AG10803 (cell line): ENCODE results near the gene RHBDF1.

ENCODE experiments used
- DNase-seq: peaks from one replicate; pipeline ENCODE4 v3.0.0; 2010; ENCODE audit warnings: low read depth
- H3K4me3 ChIP-seq: 2 replicates; pipeline ENCODE4 v1.5.1; 2011; ENCODE audit warnings: mild to moderate bottlenecking, low read length, control low read depth
- TF ChIP-seq, protein P1 (sequence below): conservative IDR thresholded peaks from 2 replicates; pipeline ENCODE4 v1.5.1; 2011; ENCODE audit warnings: mild to moderate bottlenecking, low read length, control low read depth, inconsistent platforms

The RHBDF1 gene

DNA sequence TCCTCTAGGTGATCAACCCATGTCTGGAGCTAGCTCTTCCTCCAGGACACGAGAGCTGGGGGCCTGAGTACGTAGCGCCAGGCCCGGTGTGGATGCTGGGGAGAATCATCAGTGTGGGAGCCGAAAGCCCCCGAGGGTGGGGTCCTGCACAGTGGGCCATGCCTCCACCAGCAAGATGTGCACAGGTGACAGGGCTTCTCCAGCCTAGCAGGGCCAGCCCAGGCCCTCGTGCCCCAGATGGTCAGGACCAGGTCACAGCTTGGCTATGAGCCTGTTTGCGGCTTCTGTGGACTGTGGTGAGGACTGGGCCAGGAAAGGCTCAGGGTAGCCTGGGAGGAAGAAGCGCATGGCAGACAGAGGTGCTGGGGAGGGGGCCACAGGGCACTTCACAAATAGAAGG lies 13.4 kb upstream of the RHBDF1 start:
- TF ChIP-seq, protein P1, sequence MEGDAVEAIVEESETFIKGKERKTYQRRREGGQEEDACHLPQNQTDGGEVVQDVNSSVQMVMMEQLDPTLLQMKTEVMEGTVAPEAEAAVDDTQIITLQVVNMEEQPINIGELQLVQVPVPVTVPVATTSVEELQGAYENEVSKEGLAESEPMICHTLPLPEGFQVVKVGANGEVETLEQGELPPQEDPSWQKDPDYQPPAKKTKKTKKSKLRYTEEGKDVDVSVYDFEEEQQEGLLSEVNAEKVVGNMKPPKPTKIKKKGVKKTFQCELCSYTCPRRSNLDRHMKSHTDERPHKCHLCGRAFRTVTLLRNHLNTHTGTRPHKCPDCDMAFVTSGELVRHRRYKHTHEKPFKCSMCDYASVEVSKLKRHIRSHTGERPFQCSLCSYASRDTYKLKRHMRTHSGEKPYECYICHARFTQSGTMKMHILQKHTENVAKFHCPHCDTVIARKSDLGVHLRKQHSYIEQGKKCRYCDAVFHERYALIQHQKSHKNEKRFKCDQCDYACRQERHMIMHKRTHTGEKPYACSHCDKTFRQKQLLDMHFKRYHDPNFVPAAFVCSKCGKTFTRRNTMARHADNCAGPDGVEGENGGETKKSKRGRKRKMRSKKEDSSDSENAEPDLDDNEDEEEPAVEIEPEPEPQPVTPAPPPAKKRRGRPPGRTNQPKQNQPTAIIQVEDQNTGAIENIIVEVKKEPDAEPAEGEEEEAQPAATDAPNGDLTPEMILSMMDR, result no peak
- H3K4me3 ChIP-seq, result no peak overlapping the region
- DNase-seq, result no peak

DNA sequence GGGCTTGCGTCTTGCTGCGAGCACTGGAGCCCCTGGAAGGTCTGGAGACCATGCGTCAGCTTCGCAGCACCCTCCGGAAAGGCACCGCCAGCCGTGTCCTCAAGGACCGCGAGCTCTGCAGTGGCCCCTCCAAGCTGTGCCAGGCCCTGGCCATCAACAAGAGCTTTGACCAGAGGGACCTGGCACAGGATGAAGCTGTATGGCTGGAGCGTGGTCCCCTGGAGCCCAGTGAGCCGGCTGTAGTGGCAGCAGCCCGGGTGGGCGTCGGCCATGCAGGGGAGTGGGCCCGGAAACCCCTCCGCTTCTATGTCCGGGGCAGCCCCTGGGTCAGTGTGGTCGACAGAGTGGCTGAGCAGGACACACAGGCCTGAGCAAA lies 13.0 kb upstream of the RHBDF1 start:
- DNase-seq, result no peak
- TF ChIP-seq, protein P1, result no peak
- no peak overlapping the region for H3K4me3 ChIP-seq

DNA sequence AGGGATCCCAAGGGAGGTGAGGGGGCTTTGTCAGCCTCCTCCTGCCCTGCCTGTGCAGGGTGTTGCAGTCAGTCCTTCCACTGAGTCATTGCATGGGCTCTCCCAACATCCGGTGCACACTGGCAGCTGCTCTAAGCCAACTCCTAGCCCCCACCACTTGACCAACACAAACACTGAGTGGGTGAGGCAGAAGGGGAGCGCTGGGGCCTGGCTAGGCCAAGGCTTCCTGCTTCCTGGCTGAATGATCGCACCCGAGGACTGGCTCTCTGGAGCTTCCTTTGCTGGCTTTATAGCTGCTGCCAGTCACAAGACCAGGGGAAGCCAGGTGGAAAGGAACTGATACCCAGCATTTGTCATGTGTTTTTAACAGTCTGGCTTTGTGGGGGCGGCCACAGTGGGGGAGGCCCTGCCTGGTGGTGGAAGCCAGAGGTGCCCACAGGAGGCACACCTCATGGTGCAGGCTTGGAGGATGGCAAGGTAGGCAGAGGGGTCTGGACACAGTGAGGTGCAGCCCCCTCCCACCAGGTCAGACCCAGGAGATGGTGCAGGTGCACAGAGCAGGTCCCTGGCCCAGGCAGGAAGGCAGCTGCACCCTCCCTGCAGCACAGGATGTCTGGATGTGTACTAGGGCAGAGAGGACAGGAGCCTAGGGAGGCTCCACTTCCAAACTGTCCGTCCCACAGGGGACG lies 12.4 kb upstream of the RHBDF1 start:
- peak; percentile 91 for DNase-seq
- H3K4me3 ChIP-seq, result no peak overlapping the region
- TF ChIP-seq, protein P1, result no peak

DNA sequence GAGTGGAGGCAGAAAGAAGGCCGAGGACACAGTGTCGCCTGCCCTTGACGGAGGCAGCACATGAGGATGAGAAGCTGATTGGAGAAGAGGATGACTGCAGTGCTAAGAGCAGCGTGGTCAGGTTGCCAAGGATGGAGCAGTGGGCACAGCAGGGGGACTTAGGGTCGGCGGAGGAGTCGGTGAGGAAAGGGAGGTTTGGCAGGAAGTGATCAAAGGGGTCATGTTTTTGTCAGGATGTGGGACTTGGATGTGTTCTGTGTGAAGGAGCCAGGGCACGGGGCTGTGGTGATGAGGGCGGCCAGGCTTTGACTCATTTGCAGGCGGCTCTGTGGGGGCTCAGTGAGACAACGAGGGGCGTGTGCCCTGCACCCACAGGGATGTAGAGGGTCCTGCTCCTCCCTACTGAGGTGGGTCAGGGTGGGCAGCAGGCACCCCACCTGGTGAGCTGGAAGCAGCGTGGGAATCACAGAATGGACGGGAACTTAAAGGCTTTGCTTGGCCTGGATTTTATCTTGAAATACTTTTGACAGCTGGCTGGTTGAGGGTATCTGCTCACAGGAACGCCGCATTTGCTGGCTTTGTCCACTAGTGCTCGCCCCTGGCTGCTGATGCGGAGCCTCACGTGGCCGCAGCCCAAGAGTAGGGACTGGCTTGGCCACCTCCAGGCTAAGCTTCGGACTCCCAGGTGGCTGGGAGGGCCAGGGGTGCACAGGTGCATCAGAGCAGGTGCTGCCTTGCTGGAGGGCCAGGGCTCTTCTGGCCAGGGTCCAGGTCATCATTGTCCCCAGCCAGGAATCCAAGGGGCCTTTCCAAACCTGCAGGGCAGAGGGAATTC lies 11.6 kb upstream of the RHBDF1 start:
- DNase-seq, result no peak
- no peak overlapping the region for H3K4me3 ChIP-seq
- TF ChIP-seq, protein P1, result no peak

DNA sequence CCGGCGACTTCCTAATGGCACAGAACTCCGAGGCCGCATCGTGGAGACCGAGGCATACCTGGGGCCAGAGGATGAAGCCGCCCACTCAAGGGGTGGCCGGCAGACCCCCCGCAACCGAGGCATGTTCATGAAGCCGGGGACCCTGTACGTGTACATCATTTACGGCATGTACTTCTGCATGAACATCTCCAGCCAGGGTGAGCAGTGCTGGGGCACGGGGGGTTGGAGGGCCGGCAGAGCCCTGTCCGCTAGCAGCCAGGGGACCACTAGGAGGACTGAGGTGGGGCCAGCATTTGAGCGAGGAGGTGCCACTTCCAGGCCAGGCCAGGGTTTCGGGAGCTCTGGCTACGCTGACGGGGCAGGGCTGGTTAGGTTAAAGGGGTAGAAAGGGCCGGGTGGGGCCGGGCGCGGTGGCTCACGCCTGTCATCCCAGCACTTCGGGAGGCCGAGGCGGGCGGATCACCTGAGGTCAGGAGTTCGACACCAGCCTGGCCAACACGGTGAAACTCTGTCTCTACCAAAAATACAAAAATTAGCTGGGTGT lies 10.7 kb upstream of the RHBDF1 start:
- DNase-seq, result no peak
- TF ChIP-seq, protein P1, result no peak
- H3K4me3 ChIP-seq, result no peak overlapping the region

DNA sequence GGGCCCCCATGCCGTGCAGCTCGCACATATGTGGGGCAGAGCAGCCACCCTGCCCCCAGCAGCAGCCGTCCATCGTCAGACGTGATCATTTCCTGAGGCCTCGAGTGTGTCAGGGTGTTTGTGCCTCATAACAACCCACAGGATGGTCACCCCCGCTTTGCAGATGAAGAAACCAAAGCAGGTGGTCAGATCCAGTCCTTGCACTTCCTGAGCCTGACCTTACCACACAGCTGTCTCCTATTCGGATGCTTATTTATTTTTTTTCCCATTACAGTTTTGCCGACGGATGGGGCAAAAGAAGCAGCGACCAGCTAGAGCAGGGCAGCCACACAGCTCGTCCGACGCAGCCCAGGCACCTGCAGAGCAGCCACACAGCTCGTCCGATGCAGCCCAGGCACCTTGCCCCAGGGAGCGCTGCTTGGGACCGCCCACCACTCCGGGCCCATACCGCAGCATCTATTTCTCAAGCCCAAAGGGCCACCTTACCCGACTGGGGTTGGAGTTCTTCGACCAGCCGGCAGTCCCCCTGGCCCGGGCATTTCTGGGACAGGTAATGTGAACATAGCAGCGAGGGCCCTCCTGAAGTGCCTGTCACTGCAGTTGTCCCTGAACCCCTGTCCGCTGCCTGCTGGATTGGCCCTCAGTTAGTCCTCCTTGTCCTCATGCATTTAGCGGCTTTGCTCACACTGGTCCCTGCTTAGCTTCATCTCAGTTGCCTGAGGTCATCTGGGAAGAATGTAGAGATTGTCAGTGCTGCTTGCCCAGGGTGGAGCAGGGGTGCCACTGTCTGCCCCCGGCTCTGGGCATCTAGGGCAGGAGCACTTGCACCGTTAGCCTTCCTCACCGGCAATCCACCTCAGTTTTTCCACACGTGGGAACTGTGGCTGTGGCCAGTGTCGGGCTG lies 7.0 kb upstream of the RHBDF1 start:
- peak overlapping the region; percentile 76 for H3K4me3 ChIP-seq
- DNase-seq, result peak; percentile 48
- TF ChIP-seq, protein P1, result no peak
